ENCODE results near the gene KCTD12. TPM values are rescaled to one million over a fixed set of nuclear protein-coding genes. Genes with fewer than 3 reads are reported as not detected.
"Not testable (repeated sequence)": the region's sequence is repeated elsewhere in the genome, so short reads cannot be mapped to it uniquely, and the experiment has no call there.

KCTD12 gene
- total RNA-seq, 1 experiment from 2014 or later = 1.0 TPM

DNA sequence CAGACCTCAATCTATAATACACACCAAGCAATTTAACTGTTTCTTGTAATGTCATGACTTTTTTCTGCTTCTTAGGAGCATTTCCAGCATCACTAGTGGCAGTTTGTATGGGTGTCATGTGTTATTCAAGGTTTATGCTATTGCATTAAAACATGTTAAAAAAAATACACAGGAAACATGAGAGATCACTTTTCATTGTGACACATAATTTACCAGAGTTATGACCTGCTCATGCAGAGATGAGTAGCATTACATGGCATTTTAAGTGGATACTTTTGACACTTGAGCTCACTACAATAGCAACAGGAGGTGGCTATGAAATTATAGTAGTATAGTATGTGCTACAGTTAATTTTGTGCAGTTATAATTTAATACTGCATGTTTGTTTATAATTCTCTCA, 11.0 kb upstream of the KCTD12 start:
- H4K20me1 ChIP-seq (ENCODE audit: insufficient read depth, low read depth, low read length); H3K9ac ChIP-seq (ENCODE audit: low read length); H3K79me2 ChIP-seq (ENCODE audit: low read length); H3K4me1 ChIP-seq (ENCODE audit: low read length); DNase-seq; H3K9me2 ChIP-seq (replicated peaks; ENCODE audit: insufficient read depth, low read length); H3K27me3 ChIP-seq (ENCODE audit: low read length); H3K36me3 ChIP-seq (ENCODE audit: insufficient read depth, low read length); H3K27ac ChIP-seq (ENCODE audit: low read length); H3K4me2 ChIP-seq (ENCODE audit: low read depth, low read length, poor library complexity, severe bottlenecking); H2AFZ ChIP-seq (ENCODE audit: low read length); H3K4me3 ChIP-seq (ENCODE audit: low read length); H3K9me3 ChIP-seq (ENCODE audit: low read length): not testable (repeated sequence)

DNA sequence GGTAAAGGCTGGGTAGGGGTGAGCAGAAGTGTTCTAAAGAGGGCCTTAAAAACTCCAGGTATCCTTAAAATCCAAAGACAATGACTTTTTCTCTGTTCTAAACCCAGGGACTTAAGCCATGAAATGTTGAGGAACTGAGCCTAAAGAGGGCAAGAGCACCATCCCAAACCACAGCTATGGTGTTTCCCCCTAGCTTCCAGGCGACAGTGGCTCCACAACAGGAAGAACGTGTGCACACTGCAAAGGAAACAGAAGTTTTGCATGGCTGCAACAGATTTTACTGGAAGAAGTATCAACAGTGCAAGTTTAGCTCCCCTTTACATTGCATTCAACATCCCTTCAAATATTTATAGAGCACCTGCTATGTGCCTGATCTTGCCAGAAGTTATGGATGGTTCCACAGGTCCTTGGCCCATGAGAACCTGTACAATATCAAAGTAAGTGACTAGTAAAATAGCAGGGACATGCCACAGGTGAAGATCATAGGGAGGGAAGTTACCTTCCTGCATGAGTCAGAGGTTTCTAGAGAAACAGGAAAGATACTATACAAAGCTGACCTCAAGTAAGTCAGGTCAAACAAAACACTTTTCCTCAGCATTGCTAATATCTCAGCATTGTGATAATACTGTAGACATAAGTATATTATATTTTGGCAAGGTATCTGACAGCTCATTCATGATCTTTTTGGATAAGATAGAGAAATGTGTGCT, 8.4 kb upstream of the KCTD12 start:
- Histone ChIP-seq H3K4me2 (ENCODE audit: low read depth, low read length, poor library complexity, severe bottlenecking) (no peak overlapping the region), H3K9me3 (ENCODE audit: low read length) (no peaks in the 10 kb centered on the region), H3K4me1 (ENCODE audit: low read length) (peaks cover 7% of the 10 kb centered on the region), H2AFZ (ENCODE audit: low read length) (no peak overlapping the region), H4K20me1 (ENCODE audit: insufficient read depth, low read depth, low read length) (no peaks in the 10 kb centered on the region), H3K27ac (ENCODE audit: low read length) (no peak overlapping the region), H3K4me3 (ENCODE audit: low read length) (no peak overlapping the region), H3K27me3 (ENCODE audit: low read length) (no peaks in the 10 kb centered on the region), H3K9ac (ENCODE audit: low read length) (no peak overlapping the region), H3K79me2 (ENCODE audit: low read length) (no peaks in the 10 kb centered on the region), H3K36me3 (ENCODE audit: insufficient read depth, low read length) (no peaks in the 10 kb centered on the region), H3K9me2 (replicated peaks; ENCODE audit: insufficient read depth, low read length) (no peaks in the 10 kb centered on the region)
- no peak for DNase-seq

DNA sequence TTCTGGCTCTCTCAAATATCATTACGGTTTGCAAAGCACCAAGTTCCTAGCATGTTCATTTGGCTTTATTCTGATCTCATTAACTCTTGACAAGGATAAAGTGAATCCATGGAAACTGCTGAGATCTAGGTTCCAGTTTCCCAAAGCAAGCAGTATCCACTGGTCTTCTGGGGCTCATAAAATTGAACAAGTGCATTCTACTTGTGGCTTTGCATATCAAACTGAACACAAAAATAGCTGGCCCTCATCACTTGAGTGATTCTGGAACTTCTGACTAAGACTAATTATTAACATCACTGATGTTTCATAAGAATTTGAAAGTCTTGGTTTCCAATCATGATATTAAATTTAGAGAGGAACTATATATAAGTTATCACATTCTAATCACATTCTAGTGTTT, 6.3 kb upstream of the KCTD12 start:
- H3K9me2 ChIP-seq (replicated peaks; ENCODE audit: insufficient read depth, low read length) = no peaks in the 10 kb centered on the region
- no peak overlapping the region for H3K9ac ChIP-seq (ENCODE audit: low read length)
- H3K27ac ChIP-seq (ENCODE audit: low read length) = no peak overlapping the region
- H3K36me3 ChIP-seq (ENCODE audit: insufficient read depth, low read length) = no peaks in the 10 kb centered on the region
- no peaks in the 10 kb centered on the region for H4K20me1 ChIP-seq (ENCODE audit: insufficient read depth, low read depth, low read length)
- H2AFZ ChIP-seq (ENCODE audit: low read length) = no peak overlapping the region
- peaks cover 7% of the 10 kb centered on the region for H3K4me1 ChIP-seq (ENCODE audit: low read length)
- no peak overlapping the region for H3K4me3 ChIP-seq (ENCODE audit: low read length)
- no peaks in the 10 kb centered on the region for H3K79me2 ChIP-seq (ENCODE audit: low read length)
- H3K27me3 ChIP-seq (ENCODE audit: low read length) = no peaks in the 10 kb centered on the region
- H3K4me2 ChIP-seq (ENCODE audit: low read depth, low read length, poor library complexity, severe bottlenecking) = no peak overlapping the region
- no peaks in the 10 kb centered on the region for H3K9me3 ChIP-seq (ENCODE audit: low read length)
- DNase-seq = no peak

DNA sequence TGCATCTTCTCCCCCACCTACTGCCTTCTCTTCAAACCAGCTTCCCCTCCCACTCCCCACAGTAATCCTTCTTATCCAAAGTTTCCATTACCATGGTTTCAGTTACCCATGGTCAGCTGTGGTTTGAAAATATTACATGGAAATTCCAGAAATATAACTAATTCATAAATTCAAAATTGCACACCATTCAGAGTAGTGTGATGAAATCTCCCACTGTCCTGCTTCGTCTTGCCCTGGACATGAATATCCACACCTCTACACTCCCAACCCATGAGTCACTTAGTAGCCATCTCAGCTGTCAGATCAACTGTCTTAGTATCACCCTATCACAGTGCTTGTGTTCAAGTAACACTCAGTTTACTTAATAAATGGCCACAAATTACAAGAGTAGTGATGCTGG, 3.8 kb upstream of the KCTD12 start:
- Histone ChIP-seq H3K4me1 (ENCODE audit: low read length) (peaks cover 17% of the 10 kb centered on the region), H3K9me2 (replicated peaks; ENCODE audit: insufficient read depth, low read length) (no peaks in the 10 kb centered on the region), H4K20me1 (ENCODE audit: insufficient read depth, low read depth, low read length) (no peaks in the 10 kb centered on the region), H3K9me3 (ENCODE audit: low read length) (no peaks in the 10 kb centered on the region), H3K9ac (ENCODE audit: low read length) (no peak overlapping the region), H3K36me3 (ENCODE audit: insufficient read depth, low read length) (no peaks in the 10 kb centered on the region), H3K27me3 (ENCODE audit: low read length) (no peaks in the 10 kb centered on the region), H3K27ac (ENCODE audit: low read length) (no peak overlapping the region), H3K4me2 (ENCODE audit: low read depth, low read length, poor library complexity, severe bottlenecking) (no peak overlapping the region), H3K4me3 (ENCODE audit: low read length) (no peak overlapping the region), H2AFZ (ENCODE audit: low read length) (no peak overlapping the region), H3K79me2 (ENCODE audit: low read length) (no peaks in the 10 kb centered on the region)
- DNase-seq = no peak

DNA sequence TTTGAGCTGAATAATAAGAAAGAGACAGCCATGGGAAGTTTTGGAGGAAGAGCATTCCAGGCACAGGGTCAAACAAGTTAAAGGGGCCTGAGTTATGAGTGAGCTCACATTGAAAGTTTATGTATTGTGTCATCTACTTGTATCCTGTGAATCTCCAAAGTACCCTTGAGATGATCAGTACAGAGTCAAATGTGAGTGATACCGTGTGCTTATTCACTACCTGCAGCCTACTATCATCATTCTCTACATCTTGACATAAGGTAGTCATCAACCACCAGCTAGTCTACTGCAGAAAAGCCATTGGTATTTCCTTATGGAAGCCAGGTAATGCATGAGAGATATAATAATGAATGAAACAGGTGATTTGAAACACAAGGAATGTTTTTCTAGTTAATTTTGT, 3.0 kb upstream of the KCTD12 start:
- Histone ChIP-seq H2AFZ (ENCODE audit: low read length) (no peak overlapping the region), H3K4me1 (ENCODE audit: low read length) (peaks cover 23% of the 10 kb centered on the region), H3K9me2 (replicated peaks; ENCODE audit: insufficient read depth, low read length) (no peaks in the 10 kb centered on the region), H3K9ac (ENCODE audit: low read length) (no peak overlapping the region), H3K9me3 (ENCODE audit: low read length) (no peaks in the 10 kb centered on the region), H3K4me3 (ENCODE audit: low read length) (no peak overlapping the region), H3K27ac (ENCODE audit: low read length) (no peak overlapping the region), H3K4me2 (ENCODE audit: low read depth, low read length, poor library complexity, severe bottlenecking) (no peak overlapping the region), H3K27me3 (ENCODE audit: low read length) (no peaks in the 10 kb centered on the region), H4K20me1 (ENCODE audit: insufficient read depth, low read depth, low read length) (no peaks in the 10 kb centered on the region), H3K79me2 (ENCODE audit: low read length) (no peaks in the 10 kb centered on the region), H3K36me3 (ENCODE audit: insufficient read depth, low read length) (no peaks in the 10 kb centered on the region)
- DNase-seq = no peak

DNA sequence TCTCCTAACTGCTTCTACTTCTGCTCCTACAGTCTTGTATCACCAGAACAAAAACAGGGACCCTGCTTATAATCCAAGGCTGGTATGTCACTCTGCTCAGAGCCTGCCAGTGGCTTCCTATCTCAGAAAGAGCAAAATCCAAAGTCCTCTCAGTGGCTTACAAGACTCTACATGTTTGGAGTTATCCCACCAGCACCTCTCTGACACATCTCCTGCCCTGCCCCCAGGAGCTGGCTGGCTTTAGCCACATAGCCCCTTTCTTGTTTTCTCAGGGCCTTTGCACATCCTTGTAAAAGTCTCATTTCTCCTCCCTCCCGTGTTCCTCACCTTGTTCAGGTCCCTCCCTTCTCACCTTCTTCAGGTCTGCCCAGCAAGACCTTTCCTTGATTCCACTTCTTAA, 2.2 kb upstream of the KCTD12 start:
- no peaks in the 10 kb centered on the region for H4K20me1 ChIP-seq (ENCODE audit: insufficient read depth, low read depth, low read length)
- peaks cover 23% of the 10 kb centered on the region for H3K4me1 ChIP-seq (ENCODE audit: low read length)
- no peaks in the 10 kb centered on the region for H3K36me3 ChIP-seq (ENCODE audit: insufficient read depth, low read length)
- no peak overlapping the region for H2AFZ ChIP-seq (ENCODE audit: low read length)
- DNase-seq = no peak
- no peak overlapping the region for H3K4me3 ChIP-seq (ENCODE audit: low read length)
- H3K27ac ChIP-seq (ENCODE audit: low read length) = no peak overlapping the region
- no peaks in the 10 kb centered on the region for H3K79me2 ChIP-seq (ENCODE audit: low read length)
- H3K9ac ChIP-seq (ENCODE audit: low read length) = no peak overlapping the region
- no peaks in the 10 kb centered on the region for H3K9me3 ChIP-seq (ENCODE audit: low read length)
- no peaks in the 10 kb centered on the region for H3K27me3 ChIP-seq (ENCODE audit: low read length)
- no peaks in the 10 kb centered on the region for H3K9me2 ChIP-seq (replicated peaks; ENCODE audit: insufficient read depth, low read length)
- no peak overlapping the region for H3K4me2 ChIP-seq (ENCODE audit: low read depth, low read length, poor library complexity, severe bottlenecking)

DNA sequence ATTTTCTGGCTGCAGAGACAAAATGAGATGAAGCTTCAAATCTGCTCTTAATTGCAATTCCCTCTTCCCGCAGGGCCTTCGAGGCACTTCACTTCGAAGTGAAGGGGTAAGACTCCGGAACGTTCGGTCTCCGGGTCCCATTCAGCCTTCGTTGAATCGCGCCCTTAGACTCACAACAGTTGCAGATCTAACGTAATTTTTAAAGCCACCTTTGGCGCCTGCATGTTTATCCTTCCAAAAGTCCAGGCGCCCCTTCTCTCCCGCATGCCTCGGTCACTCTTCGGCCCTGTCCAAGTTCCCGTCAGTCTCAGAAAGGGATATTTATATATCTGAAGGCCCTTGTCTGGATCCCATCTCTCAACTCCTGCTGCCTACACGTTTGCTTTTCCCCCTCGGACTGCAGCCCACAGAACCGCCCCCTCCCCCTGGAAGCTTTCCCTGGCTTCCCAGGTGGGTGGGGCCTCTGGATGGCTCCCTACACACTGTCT, 915 bp upstream of the KCTD12 start:
- Histone ChIP-seq H3K4me1 (ENCODE audit: low read length) (peaks cover 16% of the 10 kb centered on the region), H3K79me2 (ENCODE audit: low read length) (no peaks in the 10 kb centered on the region), H3K9ac (ENCODE audit: low read length) (no peak overlapping the region), H2AFZ (ENCODE audit: low read length) (no peak overlapping the region), H3K9me3 (ENCODE audit: low read length) (no peaks in the 10 kb centered on the region), H3K4me3 (ENCODE audit: low read length) (no peak overlapping the region), H3K27ac (ENCODE audit: low read length) (no peak overlapping the region), H4K20me1 (ENCODE audit: insufficient read depth, low read depth, low read length) (no peaks in the 10 kb centered on the region), H3K4me2 (ENCODE audit: low read depth, low read length, poor library complexity, severe bottlenecking) (no peak overlapping the region), H3K27me3 (ENCODE audit: low read length) (no peaks in the 10 kb centered on the region), H3K36me3 (ENCODE audit: insufficient read depth, low read length) (no peaks in the 10 kb centered on the region), H3K9me2 (replicated peaks; ENCODE audit: insufficient read depth, low read length) (no peaks in the 10 kb centered on the region)
- no peak for DNase-seq

DNA sequence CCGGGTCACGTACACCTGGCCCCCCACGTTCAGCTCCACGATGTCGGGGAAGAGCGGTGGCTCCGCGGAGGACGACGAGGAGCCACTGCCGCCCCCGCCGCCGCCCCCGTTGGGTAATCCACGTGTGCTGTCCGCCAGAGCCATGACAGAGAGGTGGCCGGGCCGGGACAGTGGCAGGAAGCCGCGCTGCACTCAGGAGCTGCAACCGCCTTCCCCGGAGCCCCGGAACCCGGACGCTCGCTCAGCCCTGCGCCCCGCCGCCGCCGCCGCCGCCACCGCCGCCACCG, 257 bp downstream of the KCTD12 start:
- peaks cover 16% of the 10 kb centered on the region for H3K4me1 ChIP-seq (ENCODE audit: low read length)
- H3K4me2 ChIP-seq (ENCODE audit: low read depth, low read length, poor library complexity, severe bottlenecking) = peak overlapping the region; percentile 91
- H3K9ac ChIP-seq (ENCODE audit: low read length) = peak overlapping the region; percentile 72
- no peaks in the 10 kb centered on the region for H3K79me2 ChIP-seq (ENCODE audit: low read length)
- H2AFZ ChIP-seq (ENCODE audit: low read length) = peak overlapping the region; percentile 98
- no peaks in the 10 kb centered on the region for H4K20me1 ChIP-seq (ENCODE audit: insufficient read depth, low read depth, low read length)
- no peak for DNase-seq
- H3K36me3 ChIP-seq (ENCODE audit: insufficient read depth, low read length) = no peaks in the 10 kb centered on the region
- no peaks in the 10 kb centered on the region for H3K9me3 ChIP-seq (ENCODE audit: low read length)
- no peak overlapping the region for H3K27ac ChIP-seq (ENCODE audit: low read length)
- H3K9me2 ChIP-seq (replicated peaks; ENCODE audit: insufficient read depth, low read length) = no peaks in the 10 kb centered on the region
- peak overlapping the region; percentile 76 for H3K4me3 ChIP-seq (ENCODE audit: low read length)
- no peaks in the 10 kb centered on the region for H3K27me3 ChIP-seq (ENCODE audit: low read length)
